Prostate gland (tissue), 2 donors: ENCODE data around the gene NBAS.

ENCODE experiments used
- CTCF ChIP-seq, 4 experiments: fragments of 200-600 bp in 2 of 4; fragments of 450-650 bp in 2 of 4; sonication (generic) in 2 of 4; IDR thresholded peaks; 1 replicate in 3 of 4; 2 replicates in 1 of 4; pipeline ENCODE4 v1.5.1; 2016 to 2019; ENCODE audit warnings: antibody characterized with exemption in 4 of 4, mild to moderate bottlenecking in 2 of 4, moderate library complexity in 2 of 4
- POLR2A ChIP-seq: fragments of 450-650 bp; IDR thresholded peaks from one replicate; pipeline ENCODE4 v1.6.1; 2016; ENCODE audit warnings: antibody characterized with exemption, mild to moderate bottlenecking

- TF ChIP-seq POLR2A (no peak), CTCF (IDR thresholded peaks at IDR 0.05) (no peak)
Measured at GRCh38 chr2:15599994-15600393, 38.9 kb upstream of the NBAS start.
